Stimulated activated CD8-positive, alpha-beta memory T cell treated with anti-CD3 and anti-CD28 coated beads, Interleukin-4, amount 100 ng/mL, for 1 hour (primary cell): Measurements from ENCODE around the gene ASPSCR1.

Experiments used
- DNase-seq, 2 donors: peaks; one replicate each; pipeline ENCODE4 v3.0.0-alpha.2; 2020; ENCODE audit warnings: low read depth in 2 of 2, low spot score in 1 of 2

The ASPSCR1 gene

DNA sequence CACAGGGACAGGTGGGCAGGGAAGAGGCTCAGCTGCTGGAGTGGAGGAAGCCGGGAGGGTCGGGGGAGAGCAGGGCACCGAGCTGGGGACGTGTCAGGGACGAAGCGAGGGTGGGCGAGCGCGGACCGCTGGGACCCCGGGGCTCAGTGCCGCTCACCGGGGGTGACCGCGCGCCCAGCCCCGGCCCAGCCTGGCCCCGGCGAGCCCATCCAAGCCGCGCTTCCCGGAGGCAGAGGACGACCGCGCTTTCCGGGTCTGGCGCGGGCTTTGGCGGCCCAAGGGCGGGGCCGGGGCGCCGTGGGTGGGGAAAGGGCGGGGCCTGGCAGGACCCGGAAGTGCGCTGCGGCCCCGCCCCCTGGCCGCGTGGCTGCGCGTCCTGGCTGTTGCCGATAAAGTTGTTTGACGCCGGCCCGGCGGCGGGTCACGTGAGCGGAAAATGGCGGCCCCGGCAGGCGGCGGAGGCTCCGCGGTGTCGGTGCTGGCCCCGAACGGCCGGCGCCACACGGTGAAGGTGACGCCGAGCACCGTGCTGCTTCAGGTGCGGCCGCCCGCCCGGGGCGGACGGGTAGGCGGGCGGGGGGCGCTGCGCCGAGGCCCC lies at the start of gene ASPSCR1:
Gene ASPSCR1 (plus strand): TSS at position 419 of the 598 bp plus-strand sequence. CDS start 18 bp downstream, at position 437.
- peak; percentile 73 to 82 for DNase-seq

DNA sequence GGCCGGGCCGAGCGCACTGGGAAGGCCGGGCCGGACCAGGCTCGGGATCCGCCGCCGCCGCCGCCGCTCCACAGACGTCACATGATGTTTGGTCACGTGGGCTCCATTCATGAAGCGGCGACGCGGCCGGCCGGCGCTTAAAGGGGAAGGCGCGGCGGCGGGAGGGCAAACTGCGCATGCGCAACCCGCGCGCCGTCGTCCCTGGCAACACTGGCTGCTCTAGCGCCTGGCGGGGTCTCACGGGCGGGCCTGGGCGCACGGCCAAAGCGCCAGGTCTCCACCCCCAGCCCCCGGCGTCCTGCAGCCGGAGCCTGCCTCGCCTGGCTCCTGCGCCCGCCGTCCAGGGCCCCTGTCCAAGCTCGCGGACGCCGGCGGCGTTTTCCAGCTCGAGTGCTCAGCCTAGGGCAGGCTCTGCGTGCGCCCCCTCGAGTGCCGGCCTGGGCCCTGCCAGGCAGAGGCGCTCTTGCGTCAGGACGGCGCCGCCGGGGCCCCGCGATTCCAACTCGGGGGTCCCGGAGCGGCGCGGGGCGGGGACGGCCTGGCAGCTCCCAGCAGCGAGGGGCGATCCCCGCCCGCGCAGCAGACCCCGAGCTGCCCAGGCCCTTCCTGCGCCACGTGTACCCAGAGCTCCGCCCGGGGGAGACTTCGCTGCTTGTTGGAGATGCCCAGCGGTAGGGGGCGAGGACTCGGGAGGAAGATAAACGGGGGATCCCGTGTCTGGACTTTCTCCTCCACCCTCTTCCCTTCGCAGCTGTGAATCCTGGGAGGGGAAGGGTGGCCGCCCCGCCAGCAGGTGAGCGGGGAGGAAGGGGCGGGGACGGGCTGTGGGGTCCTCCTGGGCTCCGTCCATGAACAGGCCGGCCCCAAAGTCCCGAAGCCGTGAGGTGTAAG lies 49.5 kb upstream of the ASPSCR1 start, which contains the start of gene MAFG:
Gene MAFG (minus strand): TSS at position 83 of the 891 bp plus-strand sequence. CDS start 4,550 bp downstream, outside the sequence.
- peak; percentile 75 to 79 for DNase-seq

- DNase-seq: no peak
Observed at GRCh38 chr17:81928544-81929252, 48.7 kb upstream of the ASPSCR1 start.

- no peak for DNase-seq
Observed at GRCh38 chr17:81929253-81930141, 47.9 kb upstream of the ASPSCR1 start.

DNA sequence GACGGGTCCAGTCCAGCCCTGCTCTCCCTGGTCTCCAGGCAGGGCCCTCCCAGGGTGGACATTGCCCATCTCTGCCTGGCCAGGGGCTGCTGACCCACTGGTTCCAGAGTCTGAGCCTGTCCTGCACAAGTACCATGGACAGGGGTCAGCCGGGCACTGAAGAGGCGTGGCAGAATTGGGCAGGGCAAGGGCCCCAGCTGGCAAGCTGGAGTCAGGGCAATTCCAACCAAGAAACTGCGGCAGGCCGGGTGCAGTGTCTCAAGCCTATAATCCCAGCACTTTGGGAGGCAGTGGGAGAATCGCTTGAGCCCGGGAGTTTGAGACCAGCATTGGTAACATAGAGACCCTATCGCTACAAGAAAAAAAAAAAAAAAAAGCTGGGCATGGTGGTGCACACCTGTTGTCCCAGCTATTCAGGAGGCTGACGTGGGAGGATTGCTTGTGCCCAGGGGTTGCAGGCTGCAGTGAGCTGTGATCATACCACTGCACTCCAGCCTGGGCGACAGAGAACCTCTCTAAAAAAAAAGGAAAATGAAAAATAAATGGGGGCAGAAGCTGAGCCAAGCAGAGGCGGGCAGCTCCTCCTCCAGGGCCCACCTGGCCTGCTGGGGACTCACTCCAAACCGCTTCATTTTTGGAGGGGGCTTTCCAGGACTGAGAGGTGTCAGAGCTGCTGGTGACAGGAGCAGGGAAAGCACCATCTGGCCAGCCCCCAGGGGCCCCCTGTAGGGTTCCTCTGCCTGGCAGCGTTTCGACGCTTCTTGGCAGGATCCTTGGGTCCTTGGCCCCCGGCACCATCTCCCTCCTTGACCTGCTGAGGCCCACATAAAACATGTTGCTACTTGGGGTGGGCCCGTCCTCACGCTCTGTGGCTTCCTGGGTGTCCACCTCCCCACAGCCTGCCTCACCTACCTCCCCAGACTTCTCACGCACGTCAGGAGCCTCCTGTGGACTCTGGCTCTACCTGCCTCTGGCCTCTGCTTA lies 47.0 kb upstream of the ASPSCR1 start:
- DNase-seq: no peak

GRCh38 chr17:81931189-81931556 lies 46.3 kb upstream of the ASPSCR1 start:
- no peak for DNase-seq

DNA sequence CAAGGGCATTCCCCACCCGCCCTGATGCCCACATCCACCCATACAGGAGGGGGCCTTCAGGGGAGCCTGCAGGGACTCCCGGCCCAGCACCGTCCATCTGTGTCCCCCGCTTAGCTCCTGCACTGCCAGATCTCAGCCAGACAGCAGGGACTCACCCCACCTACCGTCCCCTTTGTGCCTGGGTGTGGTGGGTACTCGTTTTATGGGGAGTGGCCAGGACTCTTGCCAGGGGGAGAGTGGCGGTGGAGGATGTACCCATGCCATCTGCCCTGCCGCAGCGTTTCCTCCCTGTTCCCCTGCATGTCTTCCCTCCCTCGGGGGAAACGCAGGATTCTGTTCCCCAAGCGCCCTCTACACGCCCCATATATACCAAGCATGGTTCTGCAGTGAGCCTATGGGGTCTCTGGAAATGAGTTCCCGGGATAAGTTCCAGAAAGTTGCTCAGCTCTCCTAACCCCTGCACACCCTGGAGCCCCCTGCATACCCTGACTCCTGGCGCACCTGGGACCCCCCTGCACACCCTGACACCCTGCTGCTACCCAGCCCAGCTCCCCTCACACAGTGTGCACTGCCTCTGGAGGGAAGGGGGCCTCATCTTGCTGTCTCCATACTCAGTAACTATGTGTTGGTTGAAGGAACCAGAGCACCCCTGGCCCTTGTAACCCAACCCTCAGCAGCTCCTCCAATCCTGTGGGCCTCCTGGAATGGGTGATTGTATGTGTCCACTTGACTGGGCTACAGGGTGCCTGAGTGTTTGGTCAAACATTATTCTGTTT lies 45.7 kb upstream of the ASPSCR1 start:
- DNase-seq: no peak

DNA sequence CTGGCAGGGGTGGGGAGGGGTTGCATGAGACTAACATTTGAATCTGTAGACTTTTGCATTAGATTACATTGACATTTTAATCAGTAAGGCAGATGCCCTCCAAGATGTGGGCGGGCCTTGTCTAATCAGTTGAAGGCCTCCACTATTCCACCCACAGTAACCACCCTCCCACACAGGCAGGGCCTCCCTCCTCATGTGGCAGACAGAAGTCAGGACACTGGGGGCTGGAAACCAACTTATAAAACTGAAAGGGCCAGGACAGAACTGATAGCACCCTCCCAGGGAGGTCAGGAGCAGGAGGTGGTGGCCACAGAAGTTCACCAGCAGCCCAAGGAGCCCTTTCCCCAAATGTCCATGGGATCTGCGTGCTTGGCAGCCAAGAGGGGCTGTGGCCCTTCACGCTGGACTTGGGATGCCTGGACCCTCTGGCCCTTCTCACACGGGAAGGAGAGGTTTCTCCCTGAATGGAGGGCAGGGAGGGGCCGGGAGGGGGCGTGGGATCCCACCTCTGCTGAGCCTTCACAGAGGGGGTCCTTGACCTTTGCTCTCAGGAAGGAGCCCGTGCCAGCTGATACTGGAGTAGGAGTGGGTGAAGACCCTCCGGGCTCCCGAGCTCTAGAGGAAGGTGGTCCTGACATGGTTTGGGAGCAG lies 45.0 kb upstream of the ASPSCR1 start:
- DNase-seq: no peak

- no peak for DNase-seq
Observed at GRCh38 chr17:81933178-81933699, 44.2 kb upstream of the ASPSCR1 start.

DNA sequence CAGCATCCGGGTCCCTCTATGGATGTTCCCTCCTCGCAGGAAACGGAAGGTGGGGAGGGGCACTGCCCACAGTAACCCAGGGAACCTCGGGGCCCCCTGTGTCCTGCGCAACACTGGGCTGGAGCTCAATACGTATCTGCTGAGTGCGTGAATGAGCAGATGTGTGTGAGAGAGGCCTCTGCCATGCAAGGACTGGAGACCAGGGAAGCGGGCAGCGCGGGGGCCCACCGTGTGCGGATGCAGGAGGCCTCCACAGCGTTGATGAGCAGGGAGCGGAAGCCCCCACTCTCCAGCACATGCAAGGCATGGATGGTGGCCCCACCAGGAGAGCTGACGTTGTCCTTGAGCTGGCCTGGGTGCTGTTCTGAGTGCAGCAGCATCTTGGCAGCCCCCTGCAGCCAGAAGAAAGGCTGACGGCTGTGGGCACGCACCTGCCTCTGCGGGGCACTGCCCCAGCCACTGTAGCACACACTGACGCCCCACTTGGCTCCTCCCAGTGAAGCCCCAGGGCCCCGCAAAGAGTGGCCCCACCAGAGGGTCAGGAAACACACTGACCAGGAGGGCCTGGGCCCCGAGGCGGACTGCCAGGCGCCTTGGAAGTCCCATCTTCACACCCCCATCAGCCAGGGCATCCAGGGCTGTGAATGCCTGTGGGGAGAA lies 43.2 kb upstream of the ASPSCR1 start:
- DNase-seq: no peak

DNA sequence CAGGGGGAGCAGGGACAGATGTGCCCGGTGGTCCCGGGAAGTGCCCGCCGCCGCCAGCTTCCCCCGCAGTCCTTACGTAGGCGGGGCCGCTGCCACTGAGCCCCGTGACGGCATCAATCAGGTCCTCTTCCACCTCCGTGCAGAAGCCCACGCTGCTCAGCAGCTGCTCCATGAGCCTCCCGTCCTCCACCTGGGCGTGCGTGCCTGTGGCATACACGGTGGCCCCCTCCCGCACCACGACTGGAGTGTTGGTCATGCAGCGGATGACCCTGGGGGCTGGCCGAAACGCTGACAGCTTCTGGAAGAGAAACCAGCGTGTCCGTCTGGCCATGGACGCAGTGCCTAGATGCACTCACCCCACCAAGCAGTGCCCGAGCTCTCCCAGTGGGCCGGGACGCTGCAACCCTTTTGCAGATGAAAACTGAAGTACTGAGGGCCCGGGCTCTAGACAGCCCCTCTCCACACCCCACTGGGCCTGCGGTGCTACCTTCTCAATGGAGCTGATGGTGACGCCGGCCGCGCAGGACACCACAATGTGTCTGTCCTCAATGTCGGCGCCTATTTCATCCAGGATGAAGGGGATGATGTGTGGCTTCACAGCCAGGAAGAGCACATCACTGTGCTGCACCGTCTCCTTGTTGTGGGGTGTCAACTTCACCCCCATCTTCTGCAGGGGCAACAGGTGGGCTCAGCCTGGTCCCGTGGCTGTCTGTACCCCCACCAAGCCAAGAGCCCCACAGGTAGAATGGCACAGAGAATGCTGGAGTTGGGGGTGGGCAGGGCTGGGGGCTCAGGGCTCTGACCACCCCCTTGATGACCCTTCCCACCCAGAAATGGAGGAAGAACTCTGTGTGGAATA lies 42.4 kb upstream of the ASPSCR1 start:
- DNase-seq: no peak

- no peak for DNase-seq
Observed at GRCh38 chr17:81935709-81936084, 41.7 kb upstream of the ASPSCR1 start.

GRCh38 chr17:81939218-81939617 lies 38.2 kb upstream of the ASPSCR1 start:
- no peak for DNase-seq

GRCh38 chr17:81939881-81940385 lies 37.5 kb upstream of the ASPSCR1 start:
- DNase-seq: no peak

DNA sequence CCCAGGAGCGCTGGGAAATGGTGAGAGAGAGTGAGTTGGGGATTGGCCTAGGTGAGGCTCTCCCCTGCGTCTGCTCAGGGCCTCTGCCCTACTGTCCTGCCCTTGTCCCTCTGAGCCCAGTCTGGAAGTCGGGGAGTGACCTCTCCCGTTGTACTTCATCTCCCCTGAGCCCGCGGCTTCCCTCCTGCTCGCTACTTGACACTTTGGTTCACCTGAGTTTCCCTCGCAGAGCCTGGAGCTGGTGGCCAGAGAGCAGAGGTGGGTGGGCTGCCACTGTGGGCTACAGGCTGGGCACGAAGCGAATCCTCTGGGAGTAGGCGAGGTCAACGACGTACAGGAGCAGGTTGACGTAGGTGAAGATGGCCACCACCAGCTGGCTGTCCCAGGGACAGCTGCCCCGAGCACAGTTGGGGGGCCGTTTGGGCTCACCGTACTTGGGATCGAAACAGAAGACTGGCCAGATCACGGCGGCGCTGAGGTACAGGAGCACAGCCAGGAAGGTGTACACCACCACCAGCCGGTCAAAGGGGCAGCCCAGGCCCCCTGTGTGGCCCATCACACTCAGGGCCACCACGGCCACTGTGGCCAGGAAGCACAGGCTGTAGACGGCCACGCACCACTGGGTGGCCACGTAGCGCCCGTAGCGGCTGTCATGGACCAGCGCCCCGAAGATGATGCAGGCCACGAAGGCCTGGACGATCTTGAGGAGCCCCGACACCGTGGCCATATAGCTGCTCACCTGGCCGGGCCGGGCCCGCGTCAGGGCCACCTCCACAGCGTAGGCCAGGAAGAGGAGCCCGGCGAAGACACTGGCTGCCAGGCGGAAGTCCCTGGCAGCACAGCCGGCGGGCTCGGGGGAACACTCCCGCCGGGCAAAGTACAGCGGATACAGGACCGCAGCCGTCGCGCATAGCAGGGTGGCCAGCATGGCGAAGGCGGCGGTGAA lies 36.6 kb upstream of the ASPSCR1 start:
- no peak for DNase-seq
